Astrocyte of the cerebellum (primary cell): Measurements from ENCODE around the gene CDKL4.
"Not testable (repeated sequence)": the region's sequence is repeated elsewhere in the genome, so short reads cannot be mapped to it uniquely, and the experiment has no call there.

Source experiments
- DNase-seq: peaks from one replicate; pipeline ENCODE4 v3.0.0-alpha.2; 2011; ENCODE audit warnings: low read depth
- H3K4me3 ChIP-seq: 2 replicates; pipeline ENCODE4 v1.5.1; 2011; ENCODE audit warnings: mild to moderate bottlenecking, low read depth, low read length, moderate library complexity
- in situ Hi-C: cut with HindIII; loops from 2 replicates; pipeline ENCODE4 v1.10.0; 2017; ENCODE audit warnings: low sequenced_read_pairs
- TF ChIP-seq, protein P1 (sequence below): IDR thresholded peaks from 2 replicates; pipeline ENCODE4 v1.5.1; 2012; ENCODE audit warnings: low read length, low read depth, moderate library complexity, mild to moderate bottlenecking; ENCODE audit errors: missing control alignments

CDKL4 gene

DNA sequence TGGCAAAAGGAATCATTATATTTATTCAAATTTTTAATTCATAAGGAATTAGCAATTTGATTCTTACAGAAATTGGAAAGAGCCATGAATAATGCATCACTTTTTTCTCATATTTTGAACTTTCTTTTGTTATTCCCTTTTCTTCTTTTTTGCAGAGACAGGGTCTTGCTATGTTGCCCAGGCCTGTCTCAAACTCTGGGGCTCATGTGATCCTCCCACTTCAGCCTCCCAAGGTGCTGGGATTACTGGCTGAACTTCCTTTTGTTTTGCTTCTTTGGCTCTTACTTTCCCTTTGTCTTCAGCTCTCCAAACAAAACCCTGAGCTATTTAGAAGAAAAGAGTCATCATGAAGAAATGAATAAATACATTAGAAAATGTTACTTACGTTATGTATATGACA is 30.8 kb downstream of the CDKL4 start:
- H3K4me3 ChIP-seq: no peak overlapping the region
- DNase-seq: no peak
- TF ChIP-seq, protein P1, sequence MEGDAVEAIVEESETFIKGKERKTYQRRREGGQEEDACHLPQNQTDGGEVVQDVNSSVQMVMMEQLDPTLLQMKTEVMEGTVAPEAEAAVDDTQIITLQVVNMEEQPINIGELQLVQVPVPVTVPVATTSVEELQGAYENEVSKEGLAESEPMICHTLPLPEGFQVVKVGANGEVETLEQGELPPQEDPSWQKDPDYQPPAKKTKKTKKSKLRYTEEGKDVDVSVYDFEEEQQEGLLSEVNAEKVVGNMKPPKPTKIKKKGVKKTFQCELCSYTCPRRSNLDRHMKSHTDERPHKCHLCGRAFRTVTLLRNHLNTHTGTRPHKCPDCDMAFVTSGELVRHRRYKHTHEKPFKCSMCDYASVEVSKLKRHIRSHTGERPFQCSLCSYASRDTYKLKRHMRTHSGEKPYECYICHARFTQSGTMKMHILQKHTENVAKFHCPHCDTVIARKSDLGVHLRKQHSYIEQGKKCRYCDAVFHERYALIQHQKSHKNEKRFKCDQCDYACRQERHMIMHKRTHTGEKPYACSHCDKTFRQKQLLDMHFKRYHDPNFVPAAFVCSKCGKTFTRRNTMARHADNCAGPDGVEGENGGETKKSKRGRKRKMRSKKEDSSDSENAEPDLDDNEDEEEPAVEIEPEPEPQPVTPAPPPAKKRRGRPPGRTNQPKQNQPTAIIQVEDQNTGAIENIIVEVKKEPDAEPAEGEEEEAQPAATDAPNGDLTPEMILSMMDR: no peak
- in situ Hi-C loops: no loop called here

- H3K4me3 ChIP-seq: no peak overlapping the region
- no peak for DNase-seq
- TF ChIP-seq, protein P1: no peak
- in situ Hi-C loops: no loop called here
Measured at GRCh38 chr2:39210846-39211245, 32.9 kb downstream of the CDKL4 start.

- H3K4me3 ChIP-seq: no peak overlapping the region
- no peak for DNase-seq
- TF ChIP-seq, protein P1: no peak
- in situ Hi-C loops: no loop called here
Measured at GRCh38 chr2:39203382-39203781, 40.4 kb downstream of the CDKL4 start.

DNA sequence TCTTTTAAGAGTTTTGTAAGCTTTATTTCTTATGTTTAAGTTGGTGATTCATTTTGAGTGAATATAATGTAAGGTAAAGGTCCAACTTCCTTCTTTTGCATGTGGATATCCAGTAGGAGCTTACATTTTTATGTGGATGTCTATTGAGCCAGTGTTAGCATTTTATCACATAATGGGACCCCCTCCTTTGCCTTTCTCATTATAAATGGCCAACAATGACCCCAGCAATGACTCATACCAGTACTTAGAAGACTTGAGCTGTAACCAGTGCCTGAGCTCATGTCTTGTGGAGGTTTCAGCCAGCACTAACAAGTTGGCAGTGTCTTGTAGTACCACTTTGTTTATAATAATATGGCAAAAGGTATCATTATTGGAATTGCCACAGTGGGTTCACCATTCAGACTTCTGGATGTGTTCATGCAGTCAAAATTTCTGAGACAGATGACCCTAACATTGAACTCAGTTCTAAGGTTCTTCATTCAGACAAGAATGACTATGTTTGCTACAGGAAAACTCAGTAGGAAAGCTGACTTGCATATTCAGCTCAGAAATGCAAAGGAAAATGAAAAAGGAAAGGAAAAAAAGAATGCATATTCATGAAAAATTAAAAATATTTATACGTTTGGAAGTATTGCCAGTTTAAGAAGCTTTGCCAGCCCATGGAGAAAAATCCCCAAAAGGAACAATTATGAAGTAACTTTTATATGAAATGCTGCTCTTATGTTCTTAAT is 41.0 kb downstream of the CDKL4 start:
- in situ Hi-C loops: no loop called here
- no peak for DNase-seq
- TF ChIP-seq, protein P1: no peak
- no peak overlapping the region for H3K4me3 ChIP-seq

- in situ Hi-C loops, DNase-seq, H3K4me3 ChIP-seq: not testable (repeated sequence)
Measured at GRCh38 chr2:39197003-39197402, 46.8 kb downstream of the CDKL4 start.

- no peak for DNase-seq
- no peak overlapping the region for H3K4me3 ChIP-seq
- TF ChIP-seq, protein P1: no peak
- in situ Hi-C loops: no loop called here
Measured at GRCh38 chr2:39194686-39195085, 49.1 kb downstream of the CDKL4 start.

DNA sequence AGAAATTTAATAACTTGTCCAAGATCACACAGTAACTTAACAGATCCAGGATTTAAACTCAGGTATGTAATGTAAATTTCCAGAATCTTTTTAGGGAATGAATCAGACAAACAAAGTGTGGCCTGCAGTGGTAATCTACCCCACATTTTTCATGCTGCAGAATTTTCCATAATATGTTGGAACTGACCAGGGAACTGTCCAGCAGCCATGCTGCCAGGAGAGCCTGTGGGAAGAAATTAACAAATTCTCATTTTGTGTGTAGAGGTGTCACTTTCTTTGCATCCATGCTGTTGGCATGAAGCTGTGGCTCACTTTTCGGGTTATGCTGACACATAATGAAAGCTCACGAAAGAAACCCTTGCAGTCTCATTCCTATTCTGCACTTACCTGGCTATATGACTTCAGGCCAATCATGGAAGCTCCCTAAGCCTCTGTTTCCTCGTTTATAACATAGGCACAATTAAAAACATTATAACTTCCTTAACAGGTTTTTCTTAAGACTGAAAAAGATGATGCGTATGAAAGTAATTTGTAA is 54.7 kb downstream of the CDKL4 start:
- no peak overlapping the region for H3K4me3 ChIP-seq
- TF ChIP-seq, protein P1: no peak
- DNase-seq: no peak
- in situ Hi-C loops: no loop called here
